PFSK-1 (cell line): Measurements from ENCODE around the gene TSSK6.

Experiments
- POLR2AphosphoS5 ChIP-seq: IDR thresholded peaks from 2 replicates; pipeline ENCODE4 v1.6.1; 2012; ENCODE audit warnings: low read depth, mild to moderate bottlenecking, control low read depth, low read length, moderate library complexity
- TAF1 ChIP-seq: IDR thresholded peaks from 2 replicates; pipeline ENCODE4 v1.6.1; 2012; ENCODE audit warnings: low read length, control low read depth, borderline replicate concordance; ENCODE audit not compliant: insufficient read depth

GRCh38 chr19:19502808-19503602, 12.3 kb downstream of the TSSK6 start:
- TF ChIP-seq TAF1, result no peak
- TF ChIP-seq POLR2AphosphoS5, result no peak
